GM12801 (cell line): ENCODE measurements around the gene LSP1.

Experiments
- TF ChIP-seq, protein P1 (sequence below): IDR thresholded peaks from one replicate; pipeline ENCODE4 v1.5.1; 2011; ENCODE audit warnings: control low read depth; ENCODE audit not compliant: insufficient read length; ENCODE audit errors: extremely low read depth

LSP1 gene

GRCh38 chr11:1826552-1827094, 26.3 kb upstream of the LSP1 start:
- TF ChIP-seq, protein P1, sequence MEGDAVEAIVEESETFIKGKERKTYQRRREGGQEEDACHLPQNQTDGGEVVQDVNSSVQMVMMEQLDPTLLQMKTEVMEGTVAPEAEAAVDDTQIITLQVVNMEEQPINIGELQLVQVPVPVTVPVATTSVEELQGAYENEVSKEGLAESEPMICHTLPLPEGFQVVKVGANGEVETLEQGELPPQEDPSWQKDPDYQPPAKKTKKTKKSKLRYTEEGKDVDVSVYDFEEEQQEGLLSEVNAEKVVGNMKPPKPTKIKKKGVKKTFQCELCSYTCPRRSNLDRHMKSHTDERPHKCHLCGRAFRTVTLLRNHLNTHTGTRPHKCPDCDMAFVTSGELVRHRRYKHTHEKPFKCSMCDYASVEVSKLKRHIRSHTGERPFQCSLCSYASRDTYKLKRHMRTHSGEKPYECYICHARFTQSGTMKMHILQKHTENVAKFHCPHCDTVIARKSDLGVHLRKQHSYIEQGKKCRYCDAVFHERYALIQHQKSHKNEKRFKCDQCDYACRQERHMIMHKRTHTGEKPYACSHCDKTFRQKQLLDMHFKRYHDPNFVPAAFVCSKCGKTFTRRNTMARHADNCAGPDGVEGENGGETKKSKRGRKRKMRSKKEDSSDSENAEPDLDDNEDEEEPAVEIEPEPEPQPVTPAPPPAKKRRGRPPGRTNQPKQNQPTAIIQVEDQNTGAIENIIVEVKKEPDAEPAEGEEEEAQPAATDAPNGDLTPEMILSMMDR: no peak

- TF ChIP-seq, protein P1: no peak
These were observed 25.6 kb upstream of the LSP1 start for GRCh38 chr11:1827095-1827813.

DNA sequence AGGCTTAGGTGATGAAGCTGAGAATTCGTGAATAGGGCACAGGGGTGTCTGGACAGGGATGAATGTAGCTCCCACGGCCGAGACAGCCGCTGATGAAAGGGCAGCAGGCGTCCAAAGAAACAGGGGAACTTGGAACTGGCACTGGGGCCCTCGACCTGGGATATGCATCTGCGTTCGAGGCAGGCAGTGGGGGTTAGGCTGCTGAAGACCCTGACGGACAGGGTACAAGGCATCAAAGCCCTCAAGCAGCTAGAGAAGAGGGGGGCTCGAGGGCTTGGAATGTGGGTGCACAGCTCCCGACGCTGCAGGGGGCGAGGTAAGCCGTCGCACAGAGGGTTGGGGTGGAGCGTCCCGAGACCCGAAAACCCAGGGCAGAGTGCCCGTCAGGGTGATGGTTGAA, 25.0 kb upstream of the LSP1 start:
- TF ChIP-seq, protein P1: no peak

GRCh38 chr11:1828542-1828941, 24.3 kb upstream of the LSP1 start:
- TF ChIP-seq, protein P1: no peak

DNA sequence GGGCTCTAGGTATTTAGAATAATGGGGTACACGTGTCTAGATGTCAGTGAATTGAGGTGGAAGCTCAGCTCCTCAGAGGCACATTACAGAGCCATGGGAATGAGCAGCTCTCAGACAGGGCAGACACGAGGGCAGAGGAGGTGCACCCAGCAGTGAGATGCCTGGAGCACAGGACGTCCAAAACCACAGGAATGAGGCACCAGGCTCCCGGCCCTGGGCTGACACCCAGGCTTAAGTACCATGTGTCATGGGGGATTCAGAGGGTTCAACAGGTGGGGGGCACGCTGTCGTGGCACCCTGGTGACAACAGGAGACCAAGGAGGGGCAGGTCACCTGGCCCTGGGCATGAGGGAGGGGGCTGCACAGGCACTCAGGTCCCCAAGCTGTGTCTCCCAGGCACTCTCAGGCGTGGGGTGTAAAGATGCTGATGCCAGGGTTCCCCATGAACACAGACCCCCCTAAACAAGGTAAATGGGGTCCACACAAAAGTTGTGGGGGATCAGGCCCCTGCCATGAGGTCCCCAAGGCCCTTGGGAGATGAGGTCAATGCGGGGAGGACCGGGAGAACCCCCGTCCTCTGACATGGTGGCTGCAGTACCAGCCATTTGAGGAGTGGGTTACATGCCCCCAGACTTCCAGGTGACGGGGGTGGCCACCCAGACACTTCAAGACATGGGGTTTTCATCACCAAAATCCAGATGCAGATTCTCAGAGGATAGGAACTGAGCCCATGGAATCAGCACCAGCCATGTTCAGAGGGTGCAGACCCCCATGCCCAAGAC, 23.7 kb upstream of the LSP1 start:
- TF ChIP-seq, protein P1: no peak

DNA sequence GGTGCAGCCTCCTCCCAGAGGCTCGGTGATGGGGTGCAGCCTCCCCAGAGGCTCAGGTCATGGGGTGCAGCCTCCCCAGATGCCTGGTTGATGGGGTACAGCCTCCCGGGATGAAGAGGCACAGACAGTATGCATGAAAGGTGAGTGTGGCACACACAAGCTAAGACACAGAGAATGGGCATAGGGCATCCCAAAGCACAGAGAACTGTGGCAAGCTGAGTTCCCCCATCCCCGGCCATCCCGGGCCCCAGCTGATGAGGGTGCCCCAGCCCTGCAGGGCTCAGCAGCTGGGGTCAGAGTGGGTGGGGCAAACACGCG, 22.9 kb upstream of the LSP1 start:
- TF ChIP-seq, protein P1: no peak

DNA sequence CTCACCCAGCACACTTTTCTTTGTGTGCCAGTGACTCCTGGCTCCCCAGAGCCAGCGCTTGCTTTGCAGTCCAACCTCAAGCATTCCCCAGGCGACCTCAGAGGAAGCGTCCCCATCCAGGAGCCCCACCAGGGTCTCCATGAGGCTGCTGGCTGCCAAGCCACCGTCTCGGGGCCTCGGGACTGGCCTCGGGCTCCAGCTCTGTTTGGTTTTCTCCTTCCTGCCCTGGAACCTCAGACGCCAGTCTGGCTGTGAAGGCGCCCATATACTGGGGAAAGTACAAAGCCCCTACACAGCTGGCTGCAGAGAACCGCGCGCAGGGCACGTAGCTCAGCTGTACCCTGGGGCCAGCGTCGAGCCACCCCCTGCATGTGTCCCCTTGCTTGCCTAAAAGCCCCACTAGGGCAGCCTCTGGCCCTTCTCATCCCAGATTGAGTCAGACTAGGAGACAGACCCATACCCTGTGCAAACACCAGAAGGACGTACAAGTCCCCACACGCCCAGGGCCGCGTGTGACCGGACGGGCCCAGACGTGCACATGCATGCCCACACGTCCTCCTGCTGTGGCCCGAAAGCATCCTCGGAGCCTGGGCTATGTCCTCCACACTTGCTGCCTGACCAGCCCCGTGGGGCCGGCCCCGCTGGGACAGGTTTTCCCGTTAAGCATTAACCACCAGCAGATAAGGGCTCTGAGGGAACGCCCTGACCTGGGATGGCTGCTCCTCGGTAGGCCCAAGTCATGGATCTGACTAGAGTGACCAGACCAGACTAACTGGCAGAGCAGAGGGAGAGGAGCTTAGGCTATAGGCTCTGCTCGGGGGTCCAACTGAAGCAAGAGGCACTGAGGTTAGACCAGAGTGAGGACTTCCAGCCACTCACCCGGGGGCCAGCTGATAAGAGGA, 22.3 kb upstream of the LSP1 start:
- TF ChIP-seq, protein P1: no peak
